Myometrial cell (primary cell): ENCODE results near the gene NBEA. TPM values are rescaled to one million over a fixed set of nuclear protein-coding genes. Genes with fewer than 3 reads are reported as not detected.

Experiments
- total RNA-seq: library from RNA; depleted of rRNA; stranded (reverse); fragments of >200 nt; gene quantifications from 2 replicates; pipeline ENCODE4 v1.2.3, GENCODE V29; 2015

Gene NBEA
- total RNA-seq = 0.86 and 1.1 TPM in 2 replicates

GRCh38 chr13:34941835-34942731 lies at the start of gene NBEA:
Gene NBEA (plus strand): TSS chr13:34942270. CDS start chr13:34942821, 551 bp downstream.

GRCh38 chr13:35475960-35476943 lies 534.2 kb downstream of the NBEA start, which contains the start of gene MAB21L1:
Gene MAB21L1 (minus strand): TSS chr13:35476689. CDS start chr13:35476138, 551 bp downstream.

